Activated CD4-positive, CD25-positive, alpha-beta regulatory T cell treated with anti-CD3 and anti-CD28 coated beads, Interleukin-2, amount 50 U/mL, for 24 hours (primary cell): ENCODE measurements around the gene USP24.
"Not testable (repeated sequence)": the region's sequence is repeated elsewhere in the genome, so short reads cannot be mapped to it uniquely, and the experiment has no call there.

Experiments
- ATAC-seq, 2 donors: fragments of 150-1000 bp; cut with Tn5 transposase; one replicate each; pipeline ENCODE4 v1.10.0; 2021; ENCODE audit warnings: mild to moderate bottlenecking in 1 of 2, moderate library complexity in 1 of 2

The USP24 gene

GRCh38 chr1:55225228-55225627, 10.1 kb upstream of the USP24 start:
- no peak for ATAC-seq

- ATAC-seq = no peak
Observed at GRCh38 chr1:55224729-55225128, 9.6 kb upstream of the USP24 start.

- ATAC-seq = no peak
Observed at GRCh38 chr1:55222152-55222551, 7.0 kb upstream of the USP24 start.

GRCh38 chr1:55217226-55217986, 2.2 kb upstream of the USP24 start:
- peak; percentile 36 to 50 for ATAC-seq

GRCh38 chr1:55216096-55216495, 932 bp upstream of the USP24 start:
- ATAC-seq = no peak

GRCh38 chr1:55214934-55215193, 300 bp downstream of the USP24 start:
- peak; percentile 11 to 13 for ATAC-seq

- ATAC-seq = no peak
Observed at GRCh38 chr1:55214212-55214933, 791 bp downstream of the USP24 start.

GRCh38 chr1:55213885-55214211, 1.3 kb downstream of the USP24 start:
- no peak for ATAC-seq

- ATAC-seq = no peak
Observed at GRCh38 chr1:55213151-55213884, 1.8 kb downstream of the USP24 start.

GRCh38 chr1:55212349-55213150, 2.6 kb downstream of the USP24 start:
- ATAC-seq = no peak

GRCh38 chr1:55211863-55212262, 3.3 kb downstream of the USP24 start:
- ATAC-seq = no peak

- ATAC-seq = no peak
Observed at GRCh38 chr1:55210990-55211801, 4.0 kb downstream of the USP24 start.

- no peak for ATAC-seq
Observed at GRCh38 chr1:55209247-55209646, 5.9 kb downstream of the USP24 start.

- ATAC-seq = no peak
Observed at GRCh38 chr1:55206210-55206609, 9.0 kb downstream of the USP24 start.

- peak; percentile 61 to 77 for ATAC-seq
Observed at GRCh38 chr1:55204997-55205396, 10.2 kb downstream of the USP24 start.

- peak in 1 of 2 donors; percentile 37 for ATAC-seq
Observed at GRCh38 chr1:55203064-55203463, 12.1 kb downstream of the USP24 start.

GRCh38 chr1:55200667-55201066, 14.5 kb downstream of the USP24 start:
- ATAC-seq = no peak

- not testable (repeated sequence) for ATAC-seq
Observed at GRCh38 chr1:55199735-55200134, 15.4 kb downstream of the USP24 start.

GRCh38 chr1:55198044-55198443, 17.1 kb downstream of the USP24 start:
- ATAC-seq = no peak

GRCh38 chr1:55197099-55197498, 18.1 kb downstream of the USP24 start:
- no peak for ATAC-seq

GRCh38 chr1:55196433-55197035, 18.6 kb downstream of the USP24 start:
- no peak for ATAC-seq
